Stomach (tissue), 9 donors: ENCODE measurements around the gene SHISA6. TPM values are rescaled to one million over a fixed set of nuclear protein-coding genes. Genes with fewer than 3 reads are reported as not detected.

Experiments used
- DNase-seq, 2 donors: peaks; one replicate each; pipeline versions ENCODE4 v3.0.0 to v3.0.0-alpha.2; 2013 to 2019
- H3K27ac ChIP-seq, 5 donors: fragments of 200-600 bp in 4 of 5; sonication (generic) in 4 of 5; one replicate each; pipeline ENCODE4 v1.5.1; 2013 to 2019; ENCODE audit warnings: mild to moderate bottlenecking in 1 of 5, moderate library complexity in 1 of 5
- H3K27me3 ChIP-seq, 3 donors: fragments of 200-600 bp; sonication (generic); one replicate each; pipeline ENCODE4 v1.5.1; 2017 to 2019; ENCODE audit warnings: mixed run types in 1 of 3
- H3K36me3 ChIP-seq, 4 donors: fragments of 200-600 bp; sonication (generic); 1 replicate in 3 of 4; 2 replicates in 1 of 4; pipeline ENCODE4 v1.5.1; 2016 to 2019
- H3K4me1 ChIP-seq, 4 donors: fragments of 200-600 bp; sonication (generic); one replicate each; pipeline ENCODE4 v1.5.1; 2016 to 2019
- H3K4me3 ChIP-seq, 4 donors: fragments of 200-600 bp; sonication (generic) in 3 of 4; one replicate each; pipeline ENCODE4 v1.5.1; 2016 to 2019; ENCODE audit warnings: mild to moderate bottlenecking in 1 of 4
- H3K9me3 ChIP-seq, 4 donors: fragments of 200-600 bp; sonication (generic); one replicate each; pipeline ENCODE4 v1.5.1; 2016 to 2019
- EP300 ChIP-seq: sonication (generic); formaldehyde crosslinking; IDR thresholded peaks from one replicate; pipeline ENCODE4 v1.6.1; 2017; ENCODE audit warnings: antibody characterized with exemption
- POLR2A ChIP-seq, 4 donors: fragments of 450-650 bp; IDR thresholded peaks; one replicate each; pipeline ENCODE4 v1.6.1; 2016; ENCODE audit warnings: antibody characterized with exemption in 4 of 4, control low read depth in 2 of 4, mild to moderate bottlenecking in 1 of 4, moderate library complexity in 1 of 4
- POLR2AphosphoS5 ChIP-seq, 3 donors: sonication (generic); formaldehyde crosslinking; IDR thresholded peaks; one replicate each; pipeline ENCODE4 v1.6.1; 2016; ENCODE audit warnings: antibody characterized with exemption in 3 of 3
- WGBS, 5 donors: extraction: QIAGEN DNeasy Blood & Tissue Kit in 3 of 5; methylation state at CpG; one replicate each; pipeline versions ENCODE4 v1.1.5 to v1.1.7; 2013 to 2018; 5-methylcytosine and 5-hydroxymethylcytosine counted together
- intact Hi-C: fragments of 100-400 bp; cut with DNase I; formaldehyde crosslinking; loops from one replicate; pipeline ENCODE4 v1.15.1; 2023; ENCODE audit warnings: low total_unique reads
- polyA plus RNA-seq, 3 donors: library from polyadenylated mRNA; stranded (reverse); fragments of 200-250 nt; gene quantifications; one replicate each; pipeline ENCODE4 v1.2.3, GENCODE V29; 2013
- total RNA-seq, 5 donors: library from RNA; depleted of rRNA; stranded (reverse); fragments of >200 nt; gene quantifications; one replicate each; pipeline versions ENCODE4 v1.1.0 to v1.2.3, GENCODE V29; 2014 to 2016
- TF ChIP-seq, protein P1 (sequence below), 7 experiments: fragments of 450-650 bp in 4 of 7; fragments of 200-600 bp in 3 of 7; sonication (generic) in 3 of 7; IDR thresholded peaks; one replicate each; pipeline ENCODE4 v1.5.1; 2016 to 2019; ENCODE audit warnings: antibody characterized with exemption in 7 of 7, control low read depth in 2 of 7, mild to moderate bottlenecking in 1 of 7
- donor health status: healthy with polysubstance abuse.
- donor health status: Bipolar disorder and iron deficiency.
- donor health status: healthy.

The SHISA6 gene
- total and polyA plus RNA-seq, 8 donors: 0.15 to 3.6 (median 1.3) TPM; not detected in 1

DNA sequence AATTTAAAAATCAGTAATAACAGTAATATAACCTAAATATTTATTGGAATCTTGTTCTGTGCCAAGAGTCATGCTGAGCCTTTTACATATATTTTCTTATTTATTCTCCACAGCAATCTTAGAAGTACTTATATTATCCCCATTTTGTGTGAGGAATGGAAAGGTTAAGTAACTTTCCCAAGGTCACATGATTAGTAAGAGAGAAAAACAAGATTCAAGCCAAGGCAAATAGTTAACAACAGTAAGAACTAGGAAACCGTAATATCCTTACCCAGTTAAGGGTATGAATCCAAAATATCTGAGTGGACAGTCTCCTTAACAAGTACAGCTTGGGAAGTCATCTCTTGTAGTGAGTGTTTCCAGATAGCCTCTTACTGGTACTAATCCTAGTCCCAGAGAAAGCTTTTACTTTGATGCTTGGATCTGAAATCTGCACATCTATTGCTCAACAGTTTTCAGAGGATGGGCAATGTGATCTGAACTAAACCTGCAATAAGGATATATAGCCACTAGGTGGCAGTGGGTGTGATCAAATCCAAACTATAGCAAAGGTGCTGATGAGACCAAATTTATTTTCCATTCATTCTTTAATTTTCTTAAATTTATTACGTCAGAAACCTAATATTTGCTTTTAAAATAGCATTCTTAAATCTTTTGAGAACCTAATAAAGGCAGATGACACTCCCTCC is 23.3 kb downstream of the SHISA6 start:
- H3K27me3 ChIP-seq: no peaks in the 10 kb centered on the region
- no peak for TF ChIP-seq EP300
- no peak for TF ChIP-seq POLR2A (IDR thresholded peaks at IDR 0.05)
- TF ChIP-seq, protein P1, sequence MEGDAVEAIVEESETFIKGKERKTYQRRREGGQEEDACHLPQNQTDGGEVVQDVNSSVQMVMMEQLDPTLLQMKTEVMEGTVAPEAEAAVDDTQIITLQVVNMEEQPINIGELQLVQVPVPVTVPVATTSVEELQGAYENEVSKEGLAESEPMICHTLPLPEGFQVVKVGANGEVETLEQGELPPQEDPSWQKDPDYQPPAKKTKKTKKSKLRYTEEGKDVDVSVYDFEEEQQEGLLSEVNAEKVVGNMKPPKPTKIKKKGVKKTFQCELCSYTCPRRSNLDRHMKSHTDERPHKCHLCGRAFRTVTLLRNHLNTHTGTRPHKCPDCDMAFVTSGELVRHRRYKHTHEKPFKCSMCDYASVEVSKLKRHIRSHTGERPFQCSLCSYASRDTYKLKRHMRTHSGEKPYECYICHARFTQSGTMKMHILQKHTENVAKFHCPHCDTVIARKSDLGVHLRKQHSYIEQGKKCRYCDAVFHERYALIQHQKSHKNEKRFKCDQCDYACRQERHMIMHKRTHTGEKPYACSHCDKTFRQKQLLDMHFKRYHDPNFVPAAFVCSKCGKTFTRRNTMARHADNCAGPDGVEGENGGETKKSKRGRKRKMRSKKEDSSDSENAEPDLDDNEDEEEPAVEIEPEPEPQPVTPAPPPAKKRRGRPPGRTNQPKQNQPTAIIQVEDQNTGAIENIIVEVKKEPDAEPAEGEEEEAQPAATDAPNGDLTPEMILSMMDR (IDR thresholded peaks at IDR 0.05): peak in 3 of 7 experiments; percentile 12 to 27 (median 20)
- no peak for TF ChIP-seq POLR2AphosphoS5 (IDR thresholded peaks at IDR 0.05)
- H3K9me3 ChIP-seq: peaks cover 0 to 29% (median 15%) of the 10 kb centered on the region in 4 donors
- DNase-seq: no peak
- no peaks in the 10 kb centered on the region for H3K4me1 ChIP-seq
- no peak overlapping the region for H3K4me3 ChIP-seq
- 81 to 89% (median 83%) methylated on average over 2 of the region's 2 CpGs for WGBS, 5 donors
- H3K27ac ChIP-seq: no peak overlapping the region
- peaks cover 0 to 8% (median 3%) of the 10 kb centered on the region in 4 donors for H3K36me3 ChIP-seq
- intact Hi-C loops: no loop called here

GRCh38 chr17:11267999-11268575 is 27.1 kb downstream of the SHISA6 start:
- Histone ChIP-seq H3K36me3 (peaks cover 0 to 8% (median 3%) of the 10 kb centered on the region in 4 donors), H3K27ac (no peak overlapping the region), H3K4me3 (no peak overlapping the region), H3K9me3 (peaks cover 0 to 18% (median 12%) of the 10 kb centered on the region in 4 donors), H3K4me1 (peaks cover 0 to 8% (median 0%) of the 10 kb centered on the region in 4 donors), H3K27me3 (no peaks in the 10 kb centered on the region)
- 72 to 100% (median 76%) methylated on average over 1 of the region's 1 CpG for WGBS, 5 donors
- intact Hi-C loops: no loop called here
- DNase-seq: no peak
- TF ChIP-seq EP300: no peak
- TF ChIP-seq, protein P1 (IDR thresholded peaks at IDR 0.05): no peak
- no peak for TF ChIP-seq POLR2A (IDR thresholded peaks at IDR 0.05)
- no peak for TF ChIP-seq POLR2AphosphoS5 (IDR thresholded peaks at IDR 0.05)

DNA sequence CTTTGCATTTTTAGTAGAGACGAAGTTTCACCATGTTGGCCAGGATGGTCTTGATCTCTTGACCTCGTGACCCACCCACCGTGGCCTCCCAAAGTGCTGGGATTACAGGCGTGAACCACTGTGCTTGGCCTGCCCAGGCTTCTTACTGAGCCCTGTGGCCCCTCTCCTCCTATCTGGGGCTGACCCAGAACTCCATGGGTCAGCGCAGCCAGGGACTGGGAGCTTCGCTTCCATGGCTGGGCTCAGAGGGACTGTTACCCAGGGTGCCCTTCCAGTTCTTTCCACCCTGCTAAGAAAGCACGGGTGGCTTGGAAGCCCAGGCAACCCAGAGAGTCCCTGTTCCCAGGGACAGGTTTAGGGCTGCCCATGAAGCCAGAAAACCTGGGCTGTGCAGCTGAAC is 28.2 kb downstream of the SHISA6 start:
- H3K27me3 ChIP-seq: no peaks in the 10 kb centered on the region
- TF ChIP-seq EP300 (no peak), POLR2AphosphoS5 (IDR thresholded peaks at IDR 0.05) (no peak), POLR2A (IDR thresholded peaks at IDR 0.05) (no peak)
- TF ChIP-seq, protein P1 (IDR thresholded peaks at IDR 0.05): no peak
- intact Hi-C loops: no loop called here
- H3K9me3 ChIP-seq: peaks cover 0 to 7% (median 6%) of the 10 kb centered on the region in 4 donors
- no peak for DNase-seq
- WGBS, 5 donors: 85 to 96% (median 91%) methylated on average over 5 to 7 of the region's 7 CpGs
- peaks cover 0 to 13% (median under 1%) of the 10 kb centered on the region in 4 donors for H3K4me1 ChIP-seq
- H3K27ac ChIP-seq: no peak overlapping the region
- H3K4me3 ChIP-seq: no peak overlapping the region
- peaks cover 0 to 2% (median 0%) of the 10 kb centered on the region in 4 donors for H3K36me3 ChIP-seq

GRCh38 chr17:11272191-11272590 is 31.2 kb downstream of the SHISA6 start:
- no peaks in the 10 kb centered on the region for H3K36me3 ChIP-seq
- intact Hi-C loops: no loop called here

More at GRCh38 chr17:11272191-11272590, 31.2 kb downstream of the SHISA6 start:
- H3K27ac ChIP-seq: no peak overlapping the region
- no peak overlapping the region for H3K4me3 ChIP-seq
- no peaks in the 10 kb centered on the region for H3K9me3 ChIP-seq
- TF ChIP-seq, protein P1 (IDR thresholded peaks at IDR 0.05): no peak
- TF ChIP-seq POLR2AphosphoS5 (IDR thresholded peaks at IDR 0.05) (no peak), EP300 (no peak), POLR2A (IDR thresholded peaks at IDR 0.05) (no peak)
- DNase-seq: no peak
- peaks cover 0 to 3% (median 0%) of the 10 kb centered on the region in 3 donors for H3K27me3 ChIP-seq
- 63 to 71% (median 68%) methylated on average over 8 of the region's 8 CpGs for WGBS, 5 donors
- peaks cover 0 to 27% (median 10%) of the 10 kb centered on the region in 4 donors for H3K4me1 ChIP-seq
